Natural killer cell (primary cell): ENCODE data around the gene CUEDC1. TPM values are rescaled to one million over a fixed set of nuclear protein-coding genes. Genes with fewer than 3 reads are reported as not detected.

Experiments used
- ATAC-seq, 3 donors: fragments of 150-1000 bp in 2 of 3; fragments of 200-7000 bp in 1 of 3; cut with Tn5 transposase; 1 replicate in 1 of 3; 2 replicates in 2 of 3; pipeline ENCODE4 v1.10.0; 2021; ENCODE audit warnings: mild to moderate bottlenecking in 2 of 3, moderate library complexity in 2 of 3
- DNase-seq, 2 donors: peaks; one replicate each; pipeline versions ENCODE4 v3.0.0 to v3.0.0-alpha.2; 2013 to 2021; ENCODE audit warnings: mixed read lengths in 1 of 2
- H3K27ac ChIP-seq: one replicate; pipeline ENCODE4 v1.5.1; 2013; ENCODE audit warnings: mild to moderate bottlenecking, low read length
- H3K27me3 ChIP-seq: one replicate; pipeline ENCODE4 v1.6.1; 2013; ENCODE audit warnings: low read length; ENCODE audit not compliant: control insufficient read depth, insufficient read depth
- H3K36me3 ChIP-seq: one replicate; pipeline ENCODE4 v1.6.1; 2013; ENCODE audit warnings: low read length; ENCODE audit not compliant: control insufficient read depth, insufficient read depth
- H3K4me1 ChIP-seq: one replicate; pipeline ENCODE4 v1.6.1; 2013; ENCODE audit warnings: low read length; ENCODE audit not compliant: control insufficient read depth, insufficient read depth
- H3K4me3 ChIP-seq: one replicate; pipeline ENCODE4 v1.5.1; 2013; ENCODE audit warnings: low read length
- H3K9me3 ChIP-seq: one replicate; pipeline ENCODE4 v1.6.1; 2013; ENCODE audit warnings: low read length; ENCODE audit not compliant: control insufficient read depth, insufficient read depth
- H3K27ac Mint-ChIP-seq, 2 donors: one replicate each; pipeline ENCODE4 v1.8.0; 2022; ENCODE audit warnings: mild to moderate bottlenecking in 2 of 2, mixed read lengths in 2 of 2, moderate library complexity in 1 of 2
- H3K27me3 Mint-ChIP-seq, 2 donors: one replicate each; pipeline ENCODE4 v1.8.0; 2022; ENCODE audit warnings: low read depth in 2 of 2, mixed read lengths in 2 of 2
- H3K36me3 Mint-ChIP-seq: one replicate; pipeline ENCODE4 v1.8.0; 2022; ENCODE audit warnings: mixed read lengths
- H3K4me1 Mint-ChIP-seq, 2 donors: one replicate each; pipeline ENCODE4 v1.8.0; 2022; ENCODE audit warnings: mixed read lengths in 2 of 2
- H3K4me3 Mint-ChIP-seq: one replicate; pipeline ENCODE4 v1.8.0; 2022; ENCODE audit warnings: mild to moderate bottlenecking, moderate library complexity, mixed read lengths
- H3K9me3 Mint-ChIP-seq, 2 donors: one replicate each; pipeline ENCODE4 v1.8.0; 2022; ENCODE audit warnings: mixed read lengths in 2 of 2
- WGBS: methylation state at CpG from one replicate; pipeline ENCODE4 v1.1.7; 2013; ENCODE audit warnings: missing lambda C conversion rate; ENCODE audit not compliant: insufficient coverage; 5-methylcytosine and 5-hydroxymethylcytosine counted together
- intact Hi-C: fragments of 100-400 bp; cut with micrococcal nuclease; formaldehyde crosslinking; loops from one replicate; pipeline ENCODE4 v1.14.2; 2022
- total RNA-seq, 4 donors: library from RNA; stranded (reverse); fragments of 120-200 nt in 1 of 4; gene quantifications; one replicate each; pipeline versions ENCODE4 v1.2.3 to v1.2.4, GENCODE V29; 2013 to 2022
- TF ChIP-seq, protein P1 (sequence below): fragments of 200-600 bp; IDR thresholded peaks from one replicate; pipeline ENCODE4 v1.8.0; 2022; ENCODE audit warnings: antibody characterized with exemption

The CUEDC1 gene
- total RNA-seq, 3 donors from 2014 or later (not counting 1 experiment from before 2014, with no cell fraction given), result 1.5 to 3.7 (median 2.6) TPM

DNA sequence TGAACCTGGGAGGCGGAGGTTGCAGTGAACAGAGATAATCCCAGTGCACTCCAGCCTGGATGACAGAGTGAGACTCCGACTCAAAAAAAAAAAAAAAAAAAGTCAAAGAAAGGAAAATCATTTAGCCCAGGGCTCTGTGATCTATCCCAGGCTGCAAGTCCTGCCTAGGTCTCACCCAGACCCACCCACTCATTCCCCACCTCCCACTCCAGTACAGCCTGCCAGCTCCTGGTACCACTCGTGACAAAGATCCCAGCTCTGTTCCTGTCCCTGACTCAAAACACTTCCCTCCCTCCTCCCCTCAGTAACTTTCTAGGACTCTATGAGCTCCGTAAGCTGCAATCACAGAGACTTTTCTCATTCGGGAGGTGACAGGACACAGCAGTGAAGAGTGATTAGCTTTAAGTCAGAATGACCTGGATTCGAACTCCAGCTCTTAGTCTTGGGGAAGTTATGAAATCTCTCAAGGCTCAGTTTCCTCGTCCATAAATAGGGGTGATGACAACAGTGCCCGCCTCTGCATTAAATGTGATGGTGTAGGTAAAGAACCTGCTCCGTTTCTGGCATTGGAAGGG is 77.3 kb downstream of the CUEDC1 start:
- Mint-ChIP-seq H3K4me3 (no peak overlapping the region), H3K27me3 (peaks cover 6 to 19% of the 10 kb centered on the region in 2 donors), H3K36me3 (no peaks in the 10 kb centered on the region), H3K27ac (no peak overlapping the region), H3K4me1 (no peaks in the 10 kb centered on the region), H3K9me3 (no peaks in the 10 kb centered on the region)
- intact Hi-C loops, result no loop called here
- no peak overlapping the region for H3K27ac ChIP-seq
- WGBS, result 74% methylated on average over 9 of the region's 9 CpGs
- H3K36me3 ChIP-seq, result no peaks in the 10 kb centered on the region
- ATAC-seq, result no peak
- H3K9me3 ChIP-seq, result no peaks in the 10 kb centered on the region
- no peak for DNase-seq
- peaks cover 24% of the 10 kb centered on the region for H3K4me1 ChIP-seq
- TF ChIP-seq, protein P1, sequence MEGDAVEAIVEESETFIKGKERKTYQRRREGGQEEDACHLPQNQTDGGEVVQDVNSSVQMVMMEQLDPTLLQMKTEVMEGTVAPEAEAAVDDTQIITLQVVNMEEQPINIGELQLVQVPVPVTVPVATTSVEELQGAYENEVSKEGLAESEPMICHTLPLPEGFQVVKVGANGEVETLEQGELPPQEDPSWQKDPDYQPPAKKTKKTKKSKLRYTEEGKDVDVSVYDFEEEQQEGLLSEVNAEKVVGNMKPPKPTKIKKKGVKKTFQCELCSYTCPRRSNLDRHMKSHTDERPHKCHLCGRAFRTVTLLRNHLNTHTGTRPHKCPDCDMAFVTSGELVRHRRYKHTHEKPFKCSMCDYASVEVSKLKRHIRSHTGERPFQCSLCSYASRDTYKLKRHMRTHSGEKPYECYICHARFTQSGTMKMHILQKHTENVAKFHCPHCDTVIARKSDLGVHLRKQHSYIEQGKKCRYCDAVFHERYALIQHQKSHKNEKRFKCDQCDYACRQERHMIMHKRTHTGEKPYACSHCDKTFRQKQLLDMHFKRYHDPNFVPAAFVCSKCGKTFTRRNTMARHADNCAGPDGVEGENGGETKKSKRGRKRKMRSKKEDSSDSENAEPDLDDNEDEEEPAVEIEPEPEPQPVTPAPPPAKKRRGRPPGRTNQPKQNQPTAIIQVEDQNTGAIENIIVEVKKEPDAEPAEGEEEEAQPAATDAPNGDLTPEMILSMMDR, result no peak
- peaks cover 13% of the 10 kb centered on the region for H3K27me3 ChIP-seq
- H3K4me3 ChIP-seq, result no peak overlapping the region

DNA sequence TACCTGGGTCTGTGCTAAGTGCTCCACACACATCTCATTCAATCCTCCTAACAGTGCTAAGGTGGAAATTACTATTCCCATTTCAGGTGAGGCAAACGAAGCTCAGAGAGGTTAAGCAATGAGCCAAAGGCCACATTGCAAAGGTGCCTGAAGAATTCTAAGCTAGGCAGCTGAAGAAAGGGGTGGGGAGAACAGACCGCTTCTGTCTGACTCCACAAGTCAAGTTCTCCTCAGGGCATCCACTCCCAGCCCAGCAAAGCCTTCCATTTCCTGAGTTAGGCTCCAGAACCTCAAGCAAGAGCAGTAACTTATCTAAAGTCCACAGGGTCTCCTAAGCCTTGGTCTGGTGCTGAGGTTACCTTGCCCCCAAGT is 78.4 kb downstream of the CUEDC1 start:
- TF ChIP-seq, protein P1, result no peak
- WGBS, result 70% methylated on average over 2 of the region's 2 CpGs
- no peaks in the 10 kb centered on the region for H3K9me3 ChIP-seq
- H3K36me3 Mint-ChIP-seq, result no peaks in the 10 kb centered on the region
- H3K36me3 ChIP-seq, result no peaks in the 10 kb centered on the region
- H3K27me3 Mint-ChIP-seq, result peaks cover 10 to 27% of the 10 kb centered on the region in 2 donors
- H3K4me1 Mint-ChIP-seq, result peaks cover 0 to 4% of the 10 kb centered on the region in 2 donors
- peaks cover 34% of the 10 kb centered on the region for H3K4me1 ChIP-seq
- H3K27ac Mint-ChIP-seq, result no peak overlapping the region
- no peak for ATAC-seq
- intact Hi-C loops, result no loop called here
- H3K27me3 ChIP-seq, result peaks cover 17% of the 10 kb centered on the region
- no peaks in the 10 kb centered on the region for H3K9me3 Mint-ChIP-seq
- H3K4me3 ChIP-seq, result no peak overlapping the region
- H3K4me3 Mint-ChIP-seq, result no peak overlapping the region
- no peak overlapping the region for H3K27ac ChIP-seq
- no peak for DNase-seq

DNA sequence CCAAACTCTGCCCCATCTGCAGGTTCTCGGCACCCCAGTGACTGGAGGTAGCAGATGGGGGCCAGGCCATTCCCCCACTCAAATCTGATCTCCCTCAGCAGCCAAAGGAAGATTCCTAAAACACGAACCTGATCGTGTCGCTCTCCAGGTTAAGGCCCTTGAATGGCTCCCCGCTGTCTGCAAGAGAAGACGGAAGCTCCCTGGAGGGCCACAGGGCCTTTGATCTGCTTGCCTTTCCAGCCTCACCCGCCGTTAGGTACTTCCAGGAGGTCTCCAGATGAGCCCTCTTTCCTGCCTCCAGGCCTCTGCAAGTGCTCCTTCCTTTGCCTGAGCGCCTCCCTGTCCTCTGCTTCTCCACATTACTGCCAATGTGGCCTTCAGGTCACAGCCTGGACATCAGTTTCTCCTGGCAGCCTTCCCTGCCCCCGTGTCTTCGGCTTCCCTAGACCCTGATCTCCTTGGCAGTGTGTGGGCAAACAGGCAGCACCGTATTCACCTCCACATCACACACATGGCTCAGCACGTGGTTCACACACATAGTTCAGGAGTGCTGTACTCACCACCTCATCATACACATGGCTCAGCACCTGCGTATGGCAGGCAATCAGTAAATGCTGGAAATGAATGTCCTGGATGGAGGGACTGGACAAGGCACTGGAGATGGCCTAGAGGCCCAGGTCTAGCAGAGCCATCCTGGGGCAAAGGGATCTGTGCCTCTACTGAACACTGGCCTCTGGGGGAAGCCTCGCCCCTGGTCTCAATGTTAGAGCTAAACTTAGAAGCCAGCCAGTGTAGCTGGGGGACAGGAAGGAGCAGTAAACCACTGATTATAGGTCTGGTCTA is 79.0 kb downstream of the CUEDC1 start:
- DNase-seq (no peak), ATAC-seq (no peak)
- H3K36me3 ChIP-seq, result no peaks in the 10 kb centered on the region
- H3K4me1 ChIP-seq, result peaks cover 34% of the 10 kb centered on the region
- Mint-ChIP-seq H3K4me3 (no peak overlapping the region), H3K36me3 (no peaks in the 10 kb centered on the region), H3K27me3 (peaks cover 12 to 29% of the 10 kb centered on the region in 2 donors), H3K4me1 (peaks cover 0 to 5% of the 10 kb centered on the region in 2 donors), H3K27ac (no peak overlapping the region), H3K9me3 (no peaks in the 10 kb centered on the region)
- no peaks in the 10 kb centered on the region for H3K9me3 ChIP-seq
- H3K27ac ChIP-seq, result no peak overlapping the region
- no peak overlapping the region for H3K4me3 ChIP-seq
- TF ChIP-seq, protein P1, result no peak
- H3K27me3 ChIP-seq, result peaks cover 17% of the 10 kb centered on the region
- intact Hi-C loops, result no loop called here
- WGBS, result 83% methylated on average over 15 of the region's 15 CpGs
